Activated CD8-positive, alpha-beta T cell treated with anti-CD3 and anti-CD28 coated beads for 36 hours (primary cell): Measurements from ENCODE around the gene CRYAA. TPM values are rescaled to one million over a fixed set of nuclear protein-coding genes. Genes with fewer than 3 reads are reported as not detected.

Experiments
- ATAC-seq: fragments of 200-7000 bp; cut with Tn5 transposase; one replicate; pipeline ENCODE4 v1.10.0; 2021; ENCODE audit warnings: mild to moderate bottlenecking, moderate library complexity
- CTCF ChIA-PET: fragments of 350-600 bp; sonication (Branson Sonifier 250); formaldehyde crosslinking; loops from one replicate; lab custom pipeline; 2021; ENCODE audit warnings: antibody characterized with exemption; lab: Charles Lee
- POLR2A ChIA-PET: fragments of 350-600 bp; sonication (Branson Sonifier 250); formaldehyde crosslinking; loops from one replicate; lab custom pipeline; 2021; ENCODE audit warnings: antibody characterized with exemption; lab: Charles Lee
- DNase-seq: peaks from one replicate; pipeline ENCODE4 v3.0.0-alpha.2; 2020
- H3K27ac Mint-ChIP-seq: one replicate; pipeline ENCODE4 v1.8.0; 2021; ENCODE audit warnings: mild to moderate bottlenecking, mixed read lengths
- H3K27me3 Mint-ChIP-seq: one replicate; pipeline ENCODE4 v1.8.0; 2021; ENCODE audit warnings: mixed read lengths
- H3K36me3 Mint-ChIP-seq: one replicate; pipeline ENCODE4 v1.8.0; 2021; ENCODE audit warnings: low read depth, mixed read lengths
- H3K4me1 Mint-ChIP-seq: one replicate; pipeline ENCODE4 v1.8.0; 2021; ENCODE audit warnings: low read depth, mixed read lengths
- H3K4me3 Mint-ChIP-seq: one replicate; pipeline ENCODE4 v1.8.0; 2021; ENCODE audit warnings: mild to moderate bottlenecking, moderate library complexity, mixed read lengths
- H3K9me3 Mint-ChIP-seq: one replicate; pipeline ENCODE4 v1.8.0; 2021; ENCODE audit warnings: mixed read lengths
- intact Hi-C: fragments of 100-400 bp; cut with micrococcal nuclease; formaldehyde crosslinking; loops from one replicate; pipeline ENCODE4 v1.10.0; 2022
- total RNA-seq, 2 experiments: library from RNA; stranded (reverse); gene quantifications; one replicate each; pipeline ENCODE4 v1.2.3, GENCODE V29; 2021
- TF ChIP-seq, protein P1 (sequence below): fragments of 200-600 bp; IDR thresholded peaks from one replicate; pipeline ENCODE4 v1.8.0; 2022; ENCODE audit warnings: antibody characterized with exemption, mild to moderate bottlenecking

Gene CRYAA
- total RNA-seq, 2 experiments from 2014 or later, result not detected

DNA sequence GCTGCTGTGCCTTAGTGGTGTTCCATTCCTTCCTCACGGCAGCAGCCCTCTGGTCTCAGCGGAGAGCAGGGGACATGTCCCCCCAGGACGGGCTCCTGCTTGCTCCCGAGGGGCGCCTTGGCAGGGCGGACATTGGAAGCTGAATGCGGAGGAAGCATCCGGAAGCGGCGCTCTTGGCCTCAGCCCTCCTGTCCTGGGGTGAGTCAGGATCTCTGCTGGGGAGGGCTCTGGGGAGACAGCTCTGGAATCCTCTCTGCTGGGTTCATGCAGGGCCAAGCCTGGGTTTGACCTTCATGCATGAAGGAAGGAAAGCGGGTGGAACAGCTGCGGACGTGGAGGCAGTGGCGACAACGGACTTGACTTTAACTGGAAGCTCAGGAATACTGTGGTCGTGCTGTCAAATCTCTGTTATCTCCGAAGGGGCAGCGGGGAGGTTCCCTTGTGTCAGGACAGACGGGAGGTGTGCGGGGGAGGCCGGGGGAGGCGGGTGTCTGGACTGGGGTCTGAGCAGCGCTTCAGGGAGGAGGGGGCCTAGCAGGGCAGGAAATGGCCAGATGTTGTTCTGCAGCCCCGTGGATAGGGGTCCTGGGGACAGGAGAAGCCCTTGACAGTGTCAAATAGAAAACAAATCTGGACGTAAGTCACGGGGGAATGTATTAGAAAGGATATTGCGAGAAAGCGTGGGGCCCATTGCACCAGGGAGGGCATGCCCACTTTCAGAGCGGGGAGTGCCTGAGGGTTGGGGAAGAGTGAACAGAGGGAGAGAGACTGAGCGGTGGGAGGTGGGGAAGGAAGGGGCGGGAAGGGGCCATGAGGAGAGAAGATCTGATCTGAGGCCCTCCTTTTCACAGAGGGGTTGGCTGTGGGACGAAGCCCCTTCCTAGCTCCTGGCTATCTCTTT, 26.6 kb downstream of the CRYAA start:
- Mint-ChIP-seq H3K9me3 (peaks cover 11% of the 10 kb centered on the region), H3K27me3 (no peaks in the 10 kb centered on the region), H3K36me3 (peaks cover 2% of the 10 kb centered on the region), H3K4me1 (peaks cover 11% of the 10 kb centered on the region), H3K4me3 (no peak overlapping the region), H3K27ac (no peak overlapping the region)
- ATAC-seq, result no peak
- POLR2A ChIA-PET, result no interaction called here
- intact Hi-C loops, result no loop called here
- TF ChIP-seq, protein P1, sequence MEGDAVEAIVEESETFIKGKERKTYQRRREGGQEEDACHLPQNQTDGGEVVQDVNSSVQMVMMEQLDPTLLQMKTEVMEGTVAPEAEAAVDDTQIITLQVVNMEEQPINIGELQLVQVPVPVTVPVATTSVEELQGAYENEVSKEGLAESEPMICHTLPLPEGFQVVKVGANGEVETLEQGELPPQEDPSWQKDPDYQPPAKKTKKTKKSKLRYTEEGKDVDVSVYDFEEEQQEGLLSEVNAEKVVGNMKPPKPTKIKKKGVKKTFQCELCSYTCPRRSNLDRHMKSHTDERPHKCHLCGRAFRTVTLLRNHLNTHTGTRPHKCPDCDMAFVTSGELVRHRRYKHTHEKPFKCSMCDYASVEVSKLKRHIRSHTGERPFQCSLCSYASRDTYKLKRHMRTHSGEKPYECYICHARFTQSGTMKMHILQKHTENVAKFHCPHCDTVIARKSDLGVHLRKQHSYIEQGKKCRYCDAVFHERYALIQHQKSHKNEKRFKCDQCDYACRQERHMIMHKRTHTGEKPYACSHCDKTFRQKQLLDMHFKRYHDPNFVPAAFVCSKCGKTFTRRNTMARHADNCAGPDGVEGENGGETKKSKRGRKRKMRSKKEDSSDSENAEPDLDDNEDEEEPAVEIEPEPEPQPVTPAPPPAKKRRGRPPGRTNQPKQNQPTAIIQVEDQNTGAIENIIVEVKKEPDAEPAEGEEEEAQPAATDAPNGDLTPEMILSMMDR, result no peak
- CTCF ChIA-PET, result no interaction called here
- DNase-seq, result no peak

DNA sequence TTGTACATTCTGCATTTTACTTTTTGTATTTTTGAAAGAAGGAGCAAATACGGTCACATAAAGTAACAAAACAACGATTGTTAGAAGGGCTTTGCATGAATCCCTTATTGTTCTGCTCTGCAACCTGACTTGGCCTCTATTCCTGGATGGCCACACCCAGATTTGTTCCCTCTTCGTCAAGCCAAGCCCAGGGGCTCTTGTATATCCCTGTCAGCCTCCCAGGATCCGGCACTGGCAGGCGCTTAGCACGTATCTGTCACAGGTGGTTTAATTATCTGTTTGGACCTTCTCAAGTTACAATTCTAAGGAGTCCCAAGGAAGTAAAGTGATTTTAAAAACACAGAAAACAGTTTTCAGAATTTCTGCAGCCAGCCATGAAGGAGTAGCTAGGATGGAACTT, 28.0 kb downstream of the CRYAA start:
- Mint-ChIP-seq H3K36me3 (peaks cover 3% of the 10 kb centered on the region), H3K27me3 (no peaks in the 10 kb centered on the region), H3K4me1 (peaks cover 11% of the 10 kb centered on the region), H3K27ac (no peak overlapping the region), H3K4me3 (no peak overlapping the region), H3K9me3 (peaks cover 22% of the 10 kb centered on the region)
- no peak for DNase-seq
- ChIA-PET CTCF (interaction anchor here (1.0 kb wide), 1 partner anchor 73 kb away, joined by 3 read pairs; no protein-coding TSS in a partner anchor), POLR2A (interaction anchor here (1.2 kb wide), 1 partner anchor 12 kb away, joined by 3 read pairs; no protein-coding TSS in a partner anchor)
- intact Hi-C loops, result no loop called here
- TF ChIP-seq, protein P1, result no peak
- no peak for ATAC-seq

DNA sequence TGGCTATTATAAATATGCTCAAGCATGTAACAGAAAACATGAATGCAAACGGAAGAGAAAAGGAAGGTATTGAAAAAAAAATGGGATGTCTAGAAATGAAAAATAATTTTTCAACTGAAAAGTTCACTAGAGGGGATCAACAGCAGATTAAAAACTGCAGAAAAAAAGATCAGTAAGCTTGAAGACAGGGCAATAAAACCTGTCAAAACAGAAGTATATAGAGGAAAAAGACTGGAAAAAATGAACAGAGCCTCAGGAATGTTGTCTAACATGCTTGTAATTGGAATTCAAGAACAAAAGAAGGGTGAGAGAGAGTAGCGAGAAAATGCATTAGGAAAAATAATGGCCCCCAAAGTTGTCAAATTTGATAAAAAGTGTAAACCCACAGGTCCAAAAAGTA, 29.6 kb downstream of the CRYAA start:
- intact Hi-C loops, result no loop called here
- ChIA-PET CTCF (no interaction called here), POLR2A (no interaction called here)
- TF ChIP-seq, protein P1, result no peak
- Mint-ChIP-seq H3K4me3 (no peak overlapping the region), H3K36me3 (peaks cover 4% of the 10 kb centered on the region), H3K9me3 (peaks cover 29% of the 10 kb centered on the region), H3K4me1 (peaks cover 11% of the 10 kb centered on the region), H3K27ac (no peak overlapping the region), H3K27me3 (no peaks in the 10 kb centered on the region)
- no peak for ATAC-seq
- no peak for DNase-seq

DNA sequence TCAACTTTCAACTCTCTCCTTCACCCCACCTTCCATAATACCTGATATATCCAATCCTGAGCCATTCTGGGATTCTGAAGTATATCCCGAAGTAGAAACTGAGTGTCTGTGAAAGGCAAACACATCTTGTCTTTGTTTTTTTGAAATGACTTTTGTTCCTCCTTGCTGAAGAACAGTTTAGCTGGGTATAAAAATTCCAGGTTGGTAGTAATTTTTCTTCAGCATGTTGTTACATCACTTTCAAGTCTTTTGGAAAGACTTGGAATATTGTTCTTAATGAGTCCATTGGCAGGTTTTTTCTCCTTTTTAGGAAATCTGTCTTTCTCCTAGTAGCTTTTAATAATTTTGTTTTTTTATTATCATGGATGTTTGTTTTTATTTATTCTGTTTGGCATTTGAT, 32.7 kb downstream of the CRYAA start:
- ChIA-PET CTCF (interaction anchor here (1.6 kb wide), 1 partner anchor 10 kb away, joined by 5 read pairs; no protein-coding TSS in a partner anchor), POLR2A (no interaction called here)
- TF ChIP-seq, protein P1, result no peak
- Mint-ChIP-seq H3K27ac (no peak overlapping the region), H3K4me3 (no peak overlapping the region), H3K9me3 (peaks cover 29% of the 10 kb centered on the region), H3K27me3 (no peaks in the 10 kb centered on the region), H3K4me1 (peaks cover 11% of the 10 kb centered on the region), H3K36me3 (peaks cover 4% of the 10 kb centered on the region)
- ATAC-seq (no peak), DNase-seq (no peak)
- intact Hi-C loops, result no loop called here

DNA sequence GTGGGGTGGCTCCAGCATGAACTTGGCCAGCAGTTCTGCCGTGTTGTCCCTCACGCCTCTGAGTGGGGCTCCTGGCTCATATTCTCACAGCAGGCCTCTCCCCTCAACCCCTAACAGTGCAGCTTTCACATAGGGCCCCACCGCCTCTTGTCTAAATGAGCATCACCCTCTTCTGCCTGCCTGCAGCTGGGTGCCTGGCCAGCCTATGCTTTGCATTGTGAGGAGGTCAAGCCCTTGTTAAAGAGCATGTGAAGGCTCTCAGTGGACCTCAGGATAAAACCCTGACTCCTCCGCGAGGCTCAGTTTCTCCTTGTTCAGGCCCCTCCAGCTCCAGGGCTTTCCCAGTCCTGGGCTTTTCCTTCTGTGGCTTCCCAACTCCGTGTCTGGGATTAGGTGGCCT, 34.8 kb downstream of the CRYAA start:
- Mint-ChIP-seq H3K27ac (no peak overlapping the region), H3K36me3 (peaks cover 2% of the 10 kb centered on the region), H3K4me1 (no peaks in the 10 kb centered on the region), H3K4me3 (no peak overlapping the region), H3K27me3 (no peaks in the 10 kb centered on the region), H3K9me3 (peaks cover 24% of the 10 kb centered on the region)
- intact Hi-C loops, result no loop called here
- ChIA-PET POLR2A (no interaction called here), CTCF (no interaction called here)
- TF ChIP-seq, protein P1, result no peak
- ATAC-seq (no peak), DNase-seq (no peak)
